Fibroblast of mammary gland (primary cell): ENCODE data around the gene AOC1.

ENCODE experiments used
- DNase-seq: peaks from one replicate; pipeline ENCODE4 v3.0.0-alpha.2; 2010; ENCODE audit warnings: low read depth
- H3K4me3 ChIP-seq: 2 replicates; pipeline ENCODE4 v1.5.1; 2011; ENCODE audit warnings: low read depth, mild to moderate bottlenecking, low read length, moderate library complexity; ENCODE audit not compliant: control insufficient read depth
- TF ChIP-seq, protein P1 (sequence below): conservative IDR thresholded peaks from 2 replicates; pipeline ENCODE4 v1.5.1; 2011; ENCODE audit warnings: low read depth, low read length, inconsistent platforms; ENCODE audit not compliant: control insufficient read depth, insufficient read depth

The AOC1 gene

DNA sequence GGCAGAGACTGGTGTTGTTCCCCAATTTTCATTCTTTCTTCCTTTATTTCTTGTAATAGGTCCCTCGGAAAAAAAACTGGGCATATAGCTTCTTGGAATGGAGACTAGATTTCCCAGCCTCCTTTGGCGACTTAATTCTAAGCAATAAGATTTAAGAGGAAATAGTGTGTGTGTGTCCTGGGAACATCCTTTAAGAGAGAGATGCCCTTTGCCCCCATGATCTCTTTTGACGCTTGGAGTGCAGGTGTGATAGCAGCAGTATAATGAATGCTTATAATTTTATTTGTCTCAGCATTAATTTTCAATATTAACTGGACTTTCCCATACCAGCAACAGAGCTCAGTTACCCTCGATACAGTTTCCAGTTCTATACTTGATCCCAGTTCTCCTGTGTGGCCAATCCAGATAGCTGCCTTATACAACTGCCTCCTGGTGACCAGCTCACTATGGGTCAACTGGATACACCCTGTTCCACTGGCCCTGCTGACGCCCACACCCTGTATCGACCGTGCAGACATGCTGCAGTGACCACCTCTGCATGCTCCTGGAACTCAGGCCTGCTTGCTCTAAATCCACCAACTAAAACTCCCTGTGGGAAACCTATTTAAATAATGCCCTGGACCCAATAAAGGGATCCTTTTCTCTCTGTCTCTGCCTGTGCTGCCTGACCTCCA, 37.9 kb upstream of the AOC1 start:
- no peak overlapping the region for H3K4me3 ChIP-seq
- TF ChIP-seq, protein P1, sequence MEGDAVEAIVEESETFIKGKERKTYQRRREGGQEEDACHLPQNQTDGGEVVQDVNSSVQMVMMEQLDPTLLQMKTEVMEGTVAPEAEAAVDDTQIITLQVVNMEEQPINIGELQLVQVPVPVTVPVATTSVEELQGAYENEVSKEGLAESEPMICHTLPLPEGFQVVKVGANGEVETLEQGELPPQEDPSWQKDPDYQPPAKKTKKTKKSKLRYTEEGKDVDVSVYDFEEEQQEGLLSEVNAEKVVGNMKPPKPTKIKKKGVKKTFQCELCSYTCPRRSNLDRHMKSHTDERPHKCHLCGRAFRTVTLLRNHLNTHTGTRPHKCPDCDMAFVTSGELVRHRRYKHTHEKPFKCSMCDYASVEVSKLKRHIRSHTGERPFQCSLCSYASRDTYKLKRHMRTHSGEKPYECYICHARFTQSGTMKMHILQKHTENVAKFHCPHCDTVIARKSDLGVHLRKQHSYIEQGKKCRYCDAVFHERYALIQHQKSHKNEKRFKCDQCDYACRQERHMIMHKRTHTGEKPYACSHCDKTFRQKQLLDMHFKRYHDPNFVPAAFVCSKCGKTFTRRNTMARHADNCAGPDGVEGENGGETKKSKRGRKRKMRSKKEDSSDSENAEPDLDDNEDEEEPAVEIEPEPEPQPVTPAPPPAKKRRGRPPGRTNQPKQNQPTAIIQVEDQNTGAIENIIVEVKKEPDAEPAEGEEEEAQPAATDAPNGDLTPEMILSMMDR: no peak

DNA sequence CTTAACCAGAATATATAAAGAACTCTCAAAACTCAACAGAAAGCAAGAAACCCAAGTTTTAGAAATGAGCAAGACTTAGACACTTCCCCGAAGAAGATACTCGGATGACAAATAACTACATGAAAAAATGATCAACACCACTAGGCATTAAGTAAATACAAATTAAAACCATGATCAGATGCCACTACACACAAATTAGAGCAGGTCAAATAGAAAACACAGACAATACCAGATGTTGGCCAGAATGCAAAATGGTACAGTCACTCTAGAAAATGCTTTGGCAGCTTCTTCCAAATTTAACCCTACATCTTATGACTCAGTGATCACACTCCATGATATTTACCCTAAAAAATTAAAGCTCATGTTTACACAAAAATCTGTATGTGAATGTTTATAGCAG, 33.3 kb upstream of the AOC1 start:
- TF ChIP-seq, protein P1: no peak
- peak; percentile 74 for DNase-seq
- H3K4me3 ChIP-seq: no peak overlapping the region

More for the DNA sequence above, 37.9 kb upstream of the AOC1 start:
- DNase-seq: no peak

DNA sequence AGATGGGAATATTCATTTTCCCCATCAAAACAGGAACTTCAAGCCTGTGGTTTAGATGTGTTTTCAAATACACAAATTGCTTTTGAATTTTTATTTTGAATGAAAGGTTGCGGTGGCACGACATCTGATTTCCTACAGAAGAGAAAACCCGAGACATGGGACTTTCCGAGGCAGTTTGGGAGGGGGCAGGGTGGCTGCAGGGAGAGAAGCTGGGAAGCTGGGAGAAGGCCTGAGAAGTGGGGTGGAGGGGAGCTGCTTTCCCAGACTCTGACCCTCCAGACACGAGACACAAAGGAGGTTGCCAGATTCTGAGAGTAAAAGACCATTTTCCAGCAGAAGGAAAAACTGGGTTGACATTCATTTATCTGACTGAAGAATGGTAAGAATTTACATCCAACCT, 32.2 kb upstream of the AOC1 start:
- DNase-seq: no peak
- TF ChIP-seq, protein P1: no peak

DNA sequence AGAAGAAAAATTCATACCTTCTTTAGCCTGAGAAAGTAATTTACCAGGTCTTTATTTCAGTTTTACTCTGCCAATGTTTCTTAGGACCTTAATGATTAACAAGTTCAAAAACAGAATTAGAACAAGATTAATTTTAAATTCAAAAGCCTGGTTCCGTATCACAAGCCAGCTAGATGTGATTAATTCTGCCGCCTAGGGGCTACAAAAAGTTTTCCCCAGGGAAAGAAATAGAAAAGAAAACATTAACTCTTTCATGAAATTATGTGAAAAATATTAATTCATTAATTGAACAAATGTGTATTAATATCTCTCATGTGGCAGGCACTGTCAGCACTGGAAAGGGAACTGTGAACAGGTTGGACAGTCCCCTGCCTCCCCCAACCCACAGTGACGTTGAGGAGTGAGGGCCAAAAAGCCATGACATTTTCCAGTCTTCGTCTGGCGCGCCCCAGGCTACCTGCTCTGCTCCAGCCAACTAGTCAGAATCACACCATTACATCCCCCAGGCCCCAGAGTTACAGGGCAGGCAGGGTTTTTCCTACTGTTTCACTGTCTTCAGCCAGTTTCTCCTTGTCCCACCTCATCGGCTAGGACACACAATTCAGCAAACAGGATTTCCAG, 31.6 kb upstream of the AOC1 start:
- H3K4me3 ChIP-seq: no peak overlapping the region
- no peak for DNase-seq
- TF ChIP-seq, protein P1: no peak

More for the DNA sequence above, 32.2 kb upstream of the AOC1 start:
- H3K4me3 ChIP-seq: no peak overlapping the region

DNA sequence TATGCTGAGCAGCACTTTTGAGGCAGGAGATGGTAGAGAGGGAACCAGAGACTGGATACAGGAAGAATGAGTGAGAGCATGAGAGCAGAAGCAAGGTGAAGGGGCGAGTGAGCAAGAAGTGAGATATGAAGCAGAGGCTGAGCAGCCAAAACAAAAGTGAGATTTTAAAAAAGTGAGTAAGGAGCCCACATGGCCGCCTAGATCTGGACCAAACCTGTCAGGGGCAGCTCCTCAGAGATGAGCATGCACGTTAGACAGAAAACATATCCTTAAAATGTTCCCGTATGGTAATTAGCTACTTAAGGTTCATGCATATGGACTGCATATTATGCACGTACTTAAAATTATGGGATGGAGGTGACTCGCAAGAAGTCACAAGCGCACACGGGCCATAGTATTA, 29.3 kb upstream of the AOC1 start:
- no peak overlapping the region for H3K4me3 ChIP-seq
- TF ChIP-seq, protein P1: no peak

DNA sequence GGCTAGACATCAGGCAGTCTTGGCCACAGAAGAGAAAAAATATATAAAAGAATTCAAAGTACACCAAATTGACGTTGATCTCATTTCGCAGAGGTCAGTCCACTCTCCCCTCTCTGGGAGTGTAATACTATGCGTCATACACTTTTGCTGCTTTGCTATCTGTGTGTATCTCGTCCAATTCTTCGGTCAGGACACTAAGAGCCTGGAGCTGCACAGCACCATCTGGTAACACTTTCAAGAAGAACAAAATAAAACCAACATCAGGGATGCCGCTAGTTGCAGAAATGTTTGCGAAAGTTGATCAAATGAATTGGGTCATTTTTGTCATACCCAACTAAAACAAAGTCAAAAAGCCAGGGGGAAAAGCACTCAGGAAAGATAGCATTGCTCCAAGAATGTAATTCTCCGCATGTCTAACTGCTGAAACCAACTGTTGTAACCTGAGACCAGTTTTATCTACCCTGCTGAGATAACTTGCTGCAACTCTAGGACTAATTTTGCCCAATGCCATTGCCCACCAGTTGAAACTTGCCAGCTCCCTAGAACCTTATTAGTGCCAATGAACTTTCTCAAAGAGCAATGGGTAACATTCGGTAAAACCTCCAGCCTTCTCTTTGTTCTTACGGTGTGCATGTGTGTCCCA, 28.7 kb upstream of the AOC1 start:
- TF ChIP-seq, protein P1: no peak
- no peak overlapping the region for H3K4me3 ChIP-seq
- DNase-seq: peak; percentile 89

More for the DNA sequence above, 29.3 kb upstream of the AOC1 start:
- peak; percentile 50 for DNase-seq
